Measurements from ENCODE around the gene ZFAND2A.

DNA sequence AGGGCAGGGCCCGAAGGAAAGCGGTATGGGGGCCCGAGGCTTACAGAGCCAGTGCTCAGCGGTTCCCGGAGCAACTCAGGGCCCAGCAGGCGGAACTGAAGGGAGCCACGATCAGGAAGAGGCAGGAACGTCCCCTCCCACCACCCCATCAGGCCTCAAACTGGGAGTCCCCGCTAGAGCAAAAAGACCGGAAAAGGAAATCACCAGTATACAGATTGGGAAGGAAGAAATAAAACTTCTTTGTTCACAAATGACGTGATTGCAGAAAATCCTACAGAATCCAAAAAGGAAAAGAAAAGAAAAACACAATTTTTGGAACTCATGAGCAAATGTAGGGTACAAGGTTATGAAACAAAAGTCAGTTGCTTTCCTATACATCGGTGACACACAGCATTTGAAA lies 21.6 kb upstream of the ZFAND2A start:
- TF ChIP-seq CREB1 (CRISPR knock-in tag; IDR thresholded peaks at IDR 0.05): no peak
- TF ChIP-seq, protein P1, sequence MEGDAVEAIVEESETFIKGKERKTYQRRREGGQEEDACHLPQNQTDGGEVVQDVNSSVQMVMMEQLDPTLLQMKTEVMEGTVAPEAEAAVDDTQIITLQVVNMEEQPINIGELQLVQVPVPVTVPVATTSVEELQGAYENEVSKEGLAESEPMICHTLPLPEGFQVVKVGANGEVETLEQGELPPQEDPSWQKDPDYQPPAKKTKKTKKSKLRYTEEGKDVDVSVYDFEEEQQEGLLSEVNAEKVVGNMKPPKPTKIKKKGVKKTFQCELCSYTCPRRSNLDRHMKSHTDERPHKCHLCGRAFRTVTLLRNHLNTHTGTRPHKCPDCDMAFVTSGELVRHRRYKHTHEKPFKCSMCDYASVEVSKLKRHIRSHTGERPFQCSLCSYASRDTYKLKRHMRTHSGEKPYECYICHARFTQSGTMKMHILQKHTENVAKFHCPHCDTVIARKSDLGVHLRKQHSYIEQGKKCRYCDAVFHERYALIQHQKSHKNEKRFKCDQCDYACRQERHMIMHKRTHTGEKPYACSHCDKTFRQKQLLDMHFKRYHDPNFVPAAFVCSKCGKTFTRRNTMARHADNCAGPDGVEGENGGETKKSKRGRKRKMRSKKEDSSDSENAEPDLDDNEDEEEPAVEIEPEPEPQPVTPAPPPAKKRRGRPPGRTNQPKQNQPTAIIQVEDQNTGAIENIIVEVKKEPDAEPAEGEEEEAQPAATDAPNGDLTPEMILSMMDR (IDR thresholded peaks at IDR 0.05): no peak
- TF ChIP-seq ZNF121 (CRISPR knock-in tag; IDR thresholded peaks at IDR 0.05): no peak
- no peak for TF ChIP-seq ZNF317 (CRISPR knock-in tag; IDR thresholded peaks at IDR 0.05; ENCODE audit: borderline replicate concordance, low read depth)
- no peak for TF ChIP-seq TEAD1 (CRISPR knock-in tag; IDR thresholded peaks at IDR 0.05)
- TF ChIP-seq ZBTB21 (CRISPR knock-in tag; IDR thresholded peaks at IDR 0.05; ENCODE audit: borderline replicate concordance): no peak

All from WTC11 (cell line).